Endothelial cell of umbilical vein (primary cell): ENCODE results near the gene CDK15. TPM values are rescaled to one million over a fixed set of nuclear protein-coding genes. Genes with fewer than 3 reads are reported as not detected.

ENCODE experiments used
- BruUV-seq: library from RNA; stranded (reverse); fragments of 400-500 nt; replicated peaks from 2 replicates; lab custom pipeline; 2021; lab: Mats Ljungman, UMichigan
- CTCF ChIA-PET: fragments of 300-600, 350-600 bp; sonication (Branson Sonifier 250); formaldehyde crosslinking; loops from one replicate; lab custom pipeline; 2021; ENCODE audit warnings: antibody characterized with exemption, inconsistent platforms; lab: Charles Lee
- POLR2A ChIA-PET: fragments of 300-600, 350-600 bp; sonication (Branson Sonifier 250); formaldehyde crosslinking; loops from one replicate; lab custom pipeline; 2021; ENCODE audit warnings: antibody characterized with exemption, inconsistent platforms; lab: Charles Lee
- DNase-seq: peaks from one replicate; pipeline ENCODE4 v3.0.0-alpha.2; 2011; ENCODE audit warnings: low read depth, low spot score
- FAIRE-seq: peaks from 2 replicates; lab custom pipeline; 2011; peaks lifted over from hg19 to GRCh38; lab: Jason Lieb, UNC
- H2AFZ ChIP-seq: 2 replicates; pipeline ENCODE4 v1.6.0; 2012; ENCODE audit warnings: low read depth, low read length, control low read depth, inconsistent platforms
- H3K27ac ChIP-seq: 2 replicates; pipeline ENCODE4 v1.5.1; 2011; ENCODE audit warnings: low read depth, mild to moderate bottlenecking, control low read depth, low read length, moderate library complexity; ENCODE audit not compliant: insufficient read depth
- H3K27me3 ChIP-seq, 2 experiments: 2 replicates each; pipeline versions ENCODE4 v1.6.0 to v1.6.1; 2011; ENCODE audit warnings: low read length in 2 of 2, mixed read lengths in 1 of 2; ENCODE audit not compliant: control insufficient read depth in 2 of 2, insufficient read depth in 2 of 2
- H3K36me3 ChIP-seq, 2 experiments: 2 replicates in 1 of 2; 3 replicates in 1 of 2; pipeline ENCODE4 v1.5.1; 2011; ENCODE audit warnings: low read length in 2 of 2, mild to moderate bottlenecking in 1 of 2, moderate library complexity in 1 of 2; ENCODE audit not compliant: control insufficient read depth in 2 of 2, insufficient read depth in 2 of 2; ENCODE audit errors: extremely low read depth in 1 of 2
- H3K4me1 ChIP-seq: 3 replicates; pipeline ENCODE4 v1.5.1; 2011; ENCODE audit warnings: mild to moderate bottlenecking, low read length; ENCODE audit not compliant: control insufficient read depth, insufficient read depth; ENCODE audit errors: extremely low read depth
- H3K4me2 ChIP-seq: 2 replicates; pipeline ENCODE4 v1.6.1; 2011; ENCODE audit warnings: low read length, control low read depth, mixed read lengths; ENCODE audit not compliant: insufficient read depth
- H3K4me3 ChIP-seq, 3 experiments: fragments of 200-600 bp in 1 of 3; sonication (generic), shearing (Covaris generic) in 1 of 3; replicated peaks in 1 of 3; 2 replicates each; pipeline ENCODE4 v1.5.1; 2011 to 2016; ENCODE audit warnings: control low read depth in 3 of 3, low read length in 3 of 3, mild to moderate bottlenecking in 2 of 3, inconsistent platforms in 1 of 3, low read depth in 1 of 3, moderate library complexity in 1 of 3; ENCODE audit not compliant: insufficient read depth in 1 of 3
- H3K79me2 ChIP-seq: 2 replicates; pipeline ENCODE4 v1.6.0; 2012; ENCODE audit warnings: low read length, inconsistent platforms; ENCODE audit not compliant: control insufficient read depth, insufficient read depth
- H3K9ac ChIP-seq: replicated peaks from 2 replicates; pipeline ENCODE3; 2011; ENCODE audit warnings: low read length, control low read depth; ENCODE audit not compliant: insufficient read depth; ENCODE audit errors: extremely low read depth
- H3K9me1 ChIP-seq: replicated peaks from 3 replicates; pipeline ENCODE4 v1.6.0; 2011; ENCODE audit warnings: mild to moderate bottlenecking, low read length; ENCODE audit not compliant: control insufficient read depth, insufficient read depth; ENCODE audit errors: extremely low read depth
- H3K9me3 ChIP-seq: replicated peaks from 2 replicates; pipeline ENCODE4 v1.5.1; 2012; ENCODE audit warnings: low read length, inconsistent platforms; ENCODE audit not compliant: control insufficient read depth, insufficient read depth
- H4K20me1 ChIP-seq: replicated peaks from 2 replicates; pipeline ENCODE3; 2011; ENCODE audit warnings: mild to moderate bottlenecking, low read length; ENCODE audit not compliant: control insufficient read depth, insufficient read depth; ENCODE audit errors: extremely low read depth
- EZH2 ChIP-seq: IDR thresholded peaks from 2 replicates; pipeline ENCODE4 v1.6.1; 2012; ENCODE audit warnings: borderline replicate concordance, low read depth, mild to moderate bottlenecking, moderate library complexity, low read length, inconsistent platforms; ENCODE audit not compliant: severe bottlenecking
- FOS ChIP-seq: IDR thresholded peaks from 2 replicates; pipeline ENCODE4 v1.6.1; 2011; ENCODE audit warnings: mild to moderate bottlenecking, low read length, moderate library complexity, borderline replicate concordance; ENCODE audit not compliant: insufficient read depth
- GATA2 ChIP-seq: IDR thresholded peaks from 2 replicates; pipeline ENCODE4 v1.7.0; 2011; ENCODE audit warnings: low read depth, mild to moderate bottlenecking, moderate library complexity, mixed read lengths, low read length; ENCODE audit not compliant: insufficient read length, insufficient read depth
- JUN ChIP-seq: IDR thresholded peaks from 2 replicates; pipeline ENCODE4 v1.6.1; 2011; ENCODE audit warnings: borderline replicate concordance, low read depth; ENCODE audit not compliant: insufficient read length, insufficient read depth
- MYC ChIP-seq: IDR thresholded peaks from one replicate; pipeline ENCODE4 v1.6.1; 2011; ENCODE audit warnings: mild to moderate bottlenecking, low read depth, low read length
- POLR2A ChIP-seq: IDR thresholded peaks from 2 replicates; pipeline ENCODE4 v1.6.1; 2012; ENCODE audit warnings: low read depth, mild to moderate bottlenecking, control low read depth, low read length
- POLR2AphosphoS5 ChIP-seq: IDR thresholded peaks from 2 replicates; pipeline ENCODE4 v1.6.1; 2012; ENCODE audit warnings: low read depth, mild to moderate bottlenecking, control low read depth, low read length, moderate library complexity; ENCODE audit not compliant: insufficient read depth
- dilution Hi-C: fragments of 300-500 bp; cut with MboI; formaldehyde crosslinking; loops from one replicate; pipeline ENCODE4 v1.15.0; 2019; ENCODE audit warnings: low sequenced_read_pairs; ENCODE audit not compliant: extremely low pct_ligation_motif_present
- intact Hi-C: fragments of 100-400 bp; cut with micrococcal nuclease; formaldehyde crosslinking; loops from one replicate; pipeline ENCODE4 v1.10.0; 2022
- polyA plus RNA-seq, 4 experiments: library from polyadenylated mRNA; depleted of rRNA in 3 of 4; stranded (reverse) in 3 of 4; unstranded in 1 of 4; fragments of >200 nt; gene quantifications; 2 replicates each; pipeline versions ENCODE4 v1.2.1 to v1.2.3, GENCODE V29; 2011 to 2012; ENCODE audit warnings: missing spikeins in 1 of 4
- total RNA-seq: library from RNA; stranded (reverse); gene quantifications from 2 replicates; pipeline ENCODE4 v1.2.3, GENCODE V29; 2021
- TF ChIP-seq, protein P1 (sequence below): IDR thresholded peaks from 2 replicates; pipeline ENCODE4 v1.6.1; 2011; ENCODE audit not compliant: insufficient read depth, insufficient read length
- TF ChIP-seq, protein P2 (sequence below), 2 donors: IDR thresholded peaks; 1 replicate in 1 of 2; 2 replicates in 1 of 2; pipeline ENCODE4 v1.5.1; 2011; ENCODE audit warnings: low read length in 2 of 2, mild to moderate bottlenecking in 2 of 2, moderate library complexity in 2 of 2, control low read depth in 1 of 2, inconsistent platforms in 1 of 2, low read depth in 1 of 2; ENCODE audit not compliant: insufficient read depth in 1 of 2; ENCODE audit errors: extremely low read depth in 1 of 2

Gene CDK15
- total and polyA plus RNA-seq, 2 donors (not counting 3 experiments of a cell fraction or from before 2014, with no cell fraction given): not detected

DNA sequence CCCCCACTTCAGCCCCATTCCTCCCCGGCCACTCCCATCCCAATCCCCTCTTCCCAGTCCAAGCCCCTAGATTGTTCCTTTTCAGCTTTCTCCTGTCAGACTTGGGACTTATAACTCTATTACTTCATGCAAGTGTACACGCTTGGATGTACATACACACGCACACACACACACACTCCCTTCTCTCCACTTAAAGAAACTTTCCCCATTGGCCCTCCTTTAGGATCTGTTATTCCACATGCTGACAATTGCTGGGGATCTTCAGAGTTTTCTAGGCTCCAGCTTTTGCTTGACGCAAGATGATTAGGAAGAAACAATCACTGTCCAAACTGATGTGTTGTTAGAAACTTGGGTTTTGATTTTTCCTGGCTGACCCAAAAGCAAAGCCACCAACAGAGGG, 75.4 kb downstream of the CDK15 start:
- H3K9me1 ChIP-seq: no peaks in the 10 kb centered on the region
- TF ChIP-seq JUN (no peak), POLR2A (no peak), FOS (no peak), POLR2AphosphoS5 (no peak), EZH2 (no peak), MYC (no peak), GATA2 (no peak)
- TF ChIP-seq, protein P1, sequence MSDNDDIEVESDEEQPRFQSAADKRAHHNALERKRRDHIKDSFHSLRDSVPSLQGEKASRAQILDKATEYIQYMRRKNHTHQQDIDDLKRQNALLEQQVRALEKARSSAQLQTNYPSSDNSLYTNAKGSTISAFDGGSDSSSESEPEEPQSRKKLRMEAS: no peak
- TF ChIP-seq, protein P2, sequence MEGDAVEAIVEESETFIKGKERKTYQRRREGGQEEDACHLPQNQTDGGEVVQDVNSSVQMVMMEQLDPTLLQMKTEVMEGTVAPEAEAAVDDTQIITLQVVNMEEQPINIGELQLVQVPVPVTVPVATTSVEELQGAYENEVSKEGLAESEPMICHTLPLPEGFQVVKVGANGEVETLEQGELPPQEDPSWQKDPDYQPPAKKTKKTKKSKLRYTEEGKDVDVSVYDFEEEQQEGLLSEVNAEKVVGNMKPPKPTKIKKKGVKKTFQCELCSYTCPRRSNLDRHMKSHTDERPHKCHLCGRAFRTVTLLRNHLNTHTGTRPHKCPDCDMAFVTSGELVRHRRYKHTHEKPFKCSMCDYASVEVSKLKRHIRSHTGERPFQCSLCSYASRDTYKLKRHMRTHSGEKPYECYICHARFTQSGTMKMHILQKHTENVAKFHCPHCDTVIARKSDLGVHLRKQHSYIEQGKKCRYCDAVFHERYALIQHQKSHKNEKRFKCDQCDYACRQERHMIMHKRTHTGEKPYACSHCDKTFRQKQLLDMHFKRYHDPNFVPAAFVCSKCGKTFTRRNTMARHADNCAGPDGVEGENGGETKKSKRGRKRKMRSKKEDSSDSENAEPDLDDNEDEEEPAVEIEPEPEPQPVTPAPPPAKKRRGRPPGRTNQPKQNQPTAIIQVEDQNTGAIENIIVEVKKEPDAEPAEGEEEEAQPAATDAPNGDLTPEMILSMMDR (IDR thresholded peaks at IDR 0.05; ENCODE audit: extremely low read depth in 1 of 2, insufficient read depth in 1 of 2, low read depth in 1 of 2, low read length in 2 of 2): no peak
- H3K27me3 ChIP-seq: peaks cover 43 to 44% of the 10 kb centered on the region in 2 experiments
- H3K27ac ChIP-seq: no peak overlapping the region
- no peaks in the 10 kb centered on the region for H4K20me1 ChIP-seq
- FAIRE-seq: no peak
- intact Hi-C loops: no loop called here
- POLR2A ChIA-PET: no interaction called here
- no peak overlapping the region for H2AFZ ChIP-seq
- H3K79me2 ChIP-seq: no peaks in the 10 kb centered on the region
- no peaks in the 10 kb centered on the region for H3K4me1 ChIP-seq
- H3K4me3 ChIP-seq: no peak overlapping the region
- BruUV-seq: no TSS peak
- CTCF ChIA-PET: interaction anchor here (4.4 kb wide), 1 partner anchor 22 kb away, joined by 21 read pairs; no protein-coding TSS in a partner anchor
- no peak overlapping the region for H3K4me2 ChIP-seq
- dilution Hi-C loops: no loop called here
- H3K9me3 ChIP-seq: no peaks in the 10 kb centered on the region
- H3K9ac ChIP-seq: no peak overlapping the region
- no peak for DNase-seq
- no peaks in the 10 kb centered on the region for H3K36me3 ChIP-seq
